ENCODE results near the gene EIF4E3.

Gene EIF4E3

GRCh38 chr3:71647751-71648150 is 77.5 kb downstream of the EIF4E3 start:
- no peak for DNase-seq (ENCODE audit: low read depth)

GRCh38 chr3:71646971-71647370 is 78.2 kb downstream of the EIF4E3 start:
- no peak for DNase-seq (ENCODE audit: low read depth)

GRCh38 chr3:71645140-71645539 is 80.1 kb downstream of the EIF4E3 start:
- DNase-seq (ENCODE audit: low read depth), result no peak

GRCh38 chr3:71641674-71642073 is 83.5 kb downstream of the EIF4E3 start:
- no peak for DNase-seq (ENCODE audit: low read depth)

- DNase-seq (ENCODE audit: low read depth), result no peak
Measured at GRCh38 chr3:71640331-71640983, 84.7 kb downstream of the EIF4E3 start.

GRCh38 chr3:71636482-71636881 is 88.7 kb downstream of the EIF4E3 start:
- DNase-seq (ENCODE audit: low read depth), result no peak

GRCh38 chr3:71636001-71636400 is 89.2 kb downstream of the EIF4E3 start:
- no peak for DNase-seq (ENCODE audit: low read depth)

GRCh38 chr3:71634671-71635070 is 90.5 kb downstream of the EIF4E3 start:
- DNase-seq (ENCODE audit: low read depth), result no peak

- DNase-seq (ENCODE audit: low read depth), result no peak
Measured at GRCh38 chr3:71629711-71630110, 95.5 kb downstream of the EIF4E3 start.

- no peak for DNase-seq (ENCODE audit: low read depth)
Measured at GRCh38 chr3:71629289-71629688, 95.9 kb downstream of the EIF4E3 start.

- DNase-seq (ENCODE audit: low read depth), result no peak
Measured at GRCh38 chr3:71628522-71628921, 96.7 kb downstream of the EIF4E3 start.

GRCh38 chr3:71625676-71626075 is 99.5 kb downstream of the EIF4E3 start:
- no peak for DNase-seq (ENCODE audit: low read depth)
